Esophagus (tissue), 2 donors: ENCODE measurements around the gene PPP2R3A. TPM values are rescaled to one million over a fixed set of nuclear protein-coding genes. Genes with fewer than 3 reads are reported as not detected.
"Not testable (repeated sequence)": the region's sequence is repeated elsewhere in the genome, so short reads cannot be mapped to it uniquely, and the experiment has no call there.

Experiments used
- H3K27ac ChIP-seq, 2 donors: one replicate each; pipeline ENCODE4 v1.5.1; 2013; ENCODE audit warnings: low read depth in 2 of 2, mild to moderate bottlenecking in 2 of 2, inconsistent platforms in 1 of 2, low read length in 1 of 2, moderate library complexity in 1 of 2
- H3K27me3 ChIP-seq, 2 donors: one replicate each; pipeline ENCODE4 v1.6.1; 2013; ENCODE audit warnings: low read length in 2 of 2, control low read depth in 1 of 2, mild to moderate bottlenecking in 1 of 2; ENCODE audit not compliant: insufficient read depth in 2 of 2, control insufficient read depth in 1 of 2
- H3K36me3 ChIP-seq, 2 donors: one replicate each; pipeline ENCODE4 v1.6.1; 2013; ENCODE audit warnings: low read length in 1 of 2; ENCODE audit not compliant: control insufficient read depth in 2 of 2, insufficient read depth in 2 of 2
- H3K4me1 ChIP-seq, 2 donors: one replicate each; pipeline ENCODE4 v1.6.1; 2013; ENCODE audit warnings: low read length in 1 of 2; ENCODE audit not compliant: control insufficient read depth in 2 of 2, insufficient read depth in 2 of 2
- H3K4me3 ChIP-seq, 2 donors: one replicate each; pipeline ENCODE4 v1.5.1; 2013; ENCODE audit warnings: low read length in 2 of 2, mild to moderate bottlenecking in 2 of 2, low read depth in 1 of 2, moderate library complexity in 1 of 2
- H3K9me3 ChIP-seq, 2 donors: one replicate each; pipeline ENCODE4 v1.6.1; 2013; ENCODE audit warnings: mild to moderate bottlenecking in 2 of 2, low read depth in 1 of 2, low read length in 1 of 2, moderate library complexity in 1 of 2; ENCODE audit not compliant: control insufficient read depth in 2 of 2, insufficient read depth in 1 of 2
- WGBS, 2 donors: extraction: QIAGEN DNeasy Blood & Tissue Kit; methylation state at CpG; one replicate each; pipeline ENCODE4 v1.1.7; 2013; 5-methylcytosine and 5-hydroxymethylcytosine counted together
- polyA plus RNA-seq, 2 donors: library from polyadenylated mRNA; stranded (reverse); fragments of 200-250 nt; gene quantifications; one replicate each; pipeline ENCODE4 v1.2.3, GENCODE V29; 2013
- donor health status: healthy with polysubstance abuse.
- donor health status: Bipolar disorder and iron deficiency.

The PPP2R3A gene
- polyA plus RNA-seq, 2 donors: 2.1 to 3.5 TPM

DNA sequence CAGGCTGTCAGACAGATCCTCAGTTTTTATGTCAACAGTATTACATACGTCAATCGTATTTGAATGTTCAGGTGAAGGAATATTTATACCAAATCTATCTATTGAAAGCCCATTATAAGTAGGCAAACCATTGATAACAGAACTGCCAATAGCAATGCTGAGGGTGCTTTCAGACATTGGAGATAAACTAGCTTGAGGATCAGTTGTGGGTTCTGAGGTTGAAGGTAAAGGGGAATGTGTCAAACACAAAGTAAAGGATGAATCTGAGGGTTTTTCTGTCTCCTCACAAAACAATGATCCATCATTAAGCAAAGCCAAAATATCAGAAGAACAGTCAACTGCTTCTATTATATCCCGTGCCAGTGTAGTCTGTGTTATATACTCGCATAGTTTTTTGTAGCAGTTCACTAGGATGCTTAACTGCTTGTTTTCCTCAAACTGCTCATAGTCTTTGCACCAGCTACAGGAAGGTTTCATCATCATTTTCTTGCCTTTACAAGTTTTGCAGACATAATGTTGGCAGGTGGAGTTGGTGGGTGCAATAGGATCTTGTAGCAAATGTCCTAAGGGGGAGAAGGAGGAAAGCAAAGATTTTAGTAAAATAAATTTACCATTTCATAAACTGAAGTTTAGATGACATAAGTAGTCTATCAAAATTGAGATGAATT, 186.8 kb downstream of the PPP2R3A start:
- no peaks in the 10 kb centered on the region for H3K9me3 ChIP-seq
- H3K4me1 ChIP-seq: no peaks in the 10 kb centered on the region
- no peak overlapping the region for H3K4me3 ChIP-seq
- H3K27me3 ChIP-seq: no peaks in the 10 kb centered on the region
- H3K36me3 ChIP-seq: peaks cover 3 to 8% of the 10 kb centered on the region in 2 donors
- WGBS, 2 donors: 66 to 68% methylated on average over 4 of the region's 4 CpGs
- no peak overlapping the region for H3K27ac ChIP-seq

DNA sequence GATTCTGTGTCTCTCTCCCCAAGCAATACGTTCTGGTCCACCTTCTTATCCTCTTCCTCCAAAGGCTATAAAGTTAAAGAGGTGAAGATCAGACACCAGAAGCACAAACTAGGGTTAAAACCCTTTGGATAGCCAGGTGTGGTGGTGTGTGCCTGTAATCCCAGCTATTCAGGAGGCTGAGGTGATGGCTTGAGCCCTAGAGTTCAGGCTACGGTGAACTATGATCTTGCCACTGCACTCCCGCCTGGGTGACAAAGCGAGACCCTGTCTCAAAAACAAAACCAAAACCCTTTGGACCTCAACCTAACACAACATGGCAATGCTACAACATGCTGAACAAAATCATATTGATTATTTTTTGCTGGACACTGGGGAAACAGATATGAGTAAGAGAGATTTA, 187.4 kb downstream of the PPP2R3A start:
- Histone ChIP-seq H3K27me3 (no peaks in the 10 kb centered on the region), H3K4me3 (no peak overlapping the region), H3K27ac (no peak overlapping the region), H3K36me3 (peaks cover 3 to 6% of the 10 kb centered on the region in 2 donors), H3K9me3 (no peaks in the 10 kb centered on the region), H3K4me1 (no peaks in the 10 kb centered on the region)
- 89 to 90% methylated on average over 4 of the region's 4 CpGs for WGBS, 2 donors

DNA sequence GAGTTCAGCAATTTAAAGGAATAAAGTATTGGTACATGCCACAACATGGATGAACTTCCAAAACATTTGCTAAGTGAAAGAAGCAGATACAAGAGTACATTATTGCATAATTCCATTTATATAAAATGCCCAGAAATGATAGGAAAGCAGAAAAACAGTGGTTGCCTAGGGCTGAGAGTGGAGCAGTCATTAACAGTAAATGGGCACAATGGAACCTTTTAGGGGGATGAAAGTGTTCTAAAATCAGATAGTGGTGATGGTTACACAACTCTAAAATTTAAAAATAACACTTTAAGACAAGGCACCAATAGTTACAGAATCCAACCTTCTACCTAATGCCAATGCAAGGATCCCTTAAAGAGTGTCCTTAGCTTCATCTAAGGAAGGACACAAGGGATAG, 196.0 kb downstream of the PPP2R3A start:
- Histone ChIP-seq H3K4me1 (peaks cover 0 to 3% of the 10 kb centered on the region in 2 donors), H3K9me3 (no peaks in the 10 kb centered on the region), H3K27ac (no peak overlapping the region), H3K27me3 (no peaks in the 10 kb centered on the region), H3K36me3 (no peaks in the 10 kb centered on the region), H3K4me3 (no peak overlapping the region)

DNA sequence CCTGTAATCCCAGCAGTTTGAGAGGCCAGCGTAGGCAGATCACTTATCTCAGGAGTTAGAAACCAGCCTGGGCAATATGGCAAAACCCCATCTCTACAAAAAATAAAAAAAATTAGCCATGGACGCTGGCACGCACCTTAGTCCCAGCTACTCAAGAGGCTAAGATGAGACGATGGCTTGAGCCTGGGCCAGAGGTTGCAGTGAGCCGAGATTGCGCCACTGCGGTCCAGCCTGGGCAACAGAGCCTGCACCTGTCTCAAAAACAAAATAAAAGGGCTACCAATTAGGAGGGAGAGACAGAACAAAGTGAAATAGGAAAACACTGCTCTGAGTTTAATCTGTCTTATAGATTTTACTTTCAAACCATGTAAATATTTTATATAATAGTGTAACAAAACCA, 196.8 kb downstream of the PPP2R3A start:
- Histone ChIP-seq H3K9me3 (no peaks in the 10 kb centered on the region), H3K27me3 (no peaks in the 10 kb centered on the region), H3K4me3 (no peak overlapping the region), H3K36me3 (no peaks in the 10 kb centered on the region), H3K27ac (no peak overlapping the region), H3K4me1 (peaks cover 0 to 3% of the 10 kb centered on the region in 2 donors)
- WGBS, 2 donors: 93 to 95% methylated on average over 7 of the region's 7 CpGs

DNA sequence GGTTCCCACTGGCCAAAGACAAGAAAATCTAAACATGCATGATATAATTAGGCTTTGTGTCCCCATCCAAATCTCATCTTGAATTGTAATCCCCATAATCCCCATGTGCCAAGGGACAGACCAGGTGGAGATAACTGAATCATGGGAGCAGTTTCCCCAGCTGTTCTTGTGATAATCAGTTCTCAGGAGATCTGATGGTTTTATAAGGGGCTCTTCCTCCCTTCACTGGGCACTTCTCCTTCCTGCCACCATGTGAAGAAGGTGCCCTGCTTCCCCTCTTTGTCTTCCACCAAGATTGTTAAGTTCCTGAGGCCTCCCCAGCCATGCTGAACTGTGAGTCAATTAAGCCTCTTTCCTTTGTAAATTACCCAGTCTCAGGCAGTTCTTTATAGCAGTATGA, 198.1 kb downstream of the PPP2R3A start:
- H3K9me3 ChIP-seq, H3K4me3 ChIP-seq, H3K4me1 ChIP-seq, H3K27ac ChIP-seq, H3K36me3 ChIP-seq, H3K27me3 ChIP-seq: not testable (repeated sequence)

DNA sequence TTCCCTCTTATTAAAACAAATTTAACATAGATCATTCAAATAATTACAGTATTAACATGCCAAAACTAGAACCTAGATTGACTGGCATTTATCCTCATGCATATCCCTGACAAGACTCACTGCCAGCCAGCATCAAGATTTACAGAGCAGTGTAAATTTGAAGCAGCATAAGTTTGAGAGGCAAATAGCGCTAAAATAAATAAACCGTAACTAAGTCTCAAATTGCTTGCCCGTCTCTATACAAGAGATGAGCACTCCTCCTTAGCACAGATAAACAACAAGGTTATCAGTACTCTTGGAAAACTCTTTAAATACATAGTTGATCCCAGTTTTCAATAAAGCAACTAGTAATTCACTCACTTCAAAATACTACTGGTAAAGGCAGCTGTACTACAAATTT, 201.0 kb downstream of the PPP2R3A start:
- H3K36me3 ChIP-seq: no peaks in the 10 kb centered on the region
- H3K27ac ChIP-seq: no peak overlapping the region
- H3K4me3 ChIP-seq: no peak overlapping the region
- H3K4me1 ChIP-seq: peaks cover 0 to 3% of the 10 kb centered on the region in 2 donors
- 47 to 53% methylated on average over 3 of the region's 3 CpGs for WGBS, 2 donors
- H3K27me3 ChIP-seq: no peaks in the 10 kb centered on the region
- H3K9me3 ChIP-seq: no peaks in the 10 kb centered on the region

DNA sequence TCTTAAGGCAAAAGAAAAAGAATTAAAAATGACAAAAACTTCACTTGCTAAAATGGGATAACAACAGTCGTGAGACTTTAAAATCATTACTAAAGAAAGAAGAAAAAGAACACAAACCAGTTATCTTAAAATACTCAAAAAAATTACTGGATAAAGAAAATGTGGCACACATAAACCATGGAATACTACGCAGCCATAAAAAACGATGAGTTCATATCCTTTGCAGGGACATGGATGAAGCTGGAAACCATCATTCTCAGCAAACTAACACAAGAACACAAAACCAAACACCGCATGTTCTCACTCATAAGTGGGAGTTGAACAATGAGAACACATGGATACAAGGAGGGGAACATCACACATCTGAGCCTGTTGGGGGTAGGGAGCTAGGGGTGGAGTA, 202.7 kb downstream of the PPP2R3A start:
- WGBS, 2 donors: 96 to 97% methylated on average over 4 of the region's 4 CpGs
- H3K27ac ChIP-seq, H3K36me3 ChIP-seq, H3K4me3 ChIP-seq, H3K4me1 ChIP-seq, H3K9me3 ChIP-seq, H3K27me3 ChIP-seq: not testable (repeated sequence)

DNA sequence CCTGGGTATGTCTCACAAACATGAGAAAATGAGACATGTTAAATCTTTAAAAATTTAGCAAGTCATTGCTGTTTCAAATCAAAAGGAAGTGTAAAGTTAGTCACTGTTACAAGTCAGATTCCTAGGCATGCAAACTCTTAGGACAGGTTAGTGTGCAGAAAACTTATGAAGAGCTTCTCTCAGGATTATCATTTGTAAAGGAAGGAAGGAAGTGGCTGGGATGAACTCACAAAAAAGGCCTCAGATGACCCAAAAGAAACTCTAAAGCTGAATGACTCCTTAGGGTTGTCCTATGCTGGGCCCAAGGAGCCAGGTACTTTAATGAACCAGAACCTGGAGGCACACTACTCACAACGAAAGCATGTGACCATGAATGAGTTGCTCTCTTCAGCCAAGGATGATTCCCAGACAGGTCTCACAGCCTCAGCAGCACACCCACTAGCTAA, 205.6 kb downstream of the PPP2R3A start:
- Histone ChIP-seq H3K27ac (peak overlapping the region in 1 of 2 donors; percentile 24), H3K36me3 (no peaks in the 10 kb centered on the region), H3K27me3 (no peaks in the 10 kb centered on the region), H3K9me3 (no peaks in the 10 kb centered on the region), H3K4me1 (peaks cover 0 to 2% of the 10 kb centered on the region in 2 donors), H3K4me3 (no peak overlapping the region)
- WGBS, 2 donors: 29 to 53% methylated on average over 1 of the region's 1 CpG

DNA sequence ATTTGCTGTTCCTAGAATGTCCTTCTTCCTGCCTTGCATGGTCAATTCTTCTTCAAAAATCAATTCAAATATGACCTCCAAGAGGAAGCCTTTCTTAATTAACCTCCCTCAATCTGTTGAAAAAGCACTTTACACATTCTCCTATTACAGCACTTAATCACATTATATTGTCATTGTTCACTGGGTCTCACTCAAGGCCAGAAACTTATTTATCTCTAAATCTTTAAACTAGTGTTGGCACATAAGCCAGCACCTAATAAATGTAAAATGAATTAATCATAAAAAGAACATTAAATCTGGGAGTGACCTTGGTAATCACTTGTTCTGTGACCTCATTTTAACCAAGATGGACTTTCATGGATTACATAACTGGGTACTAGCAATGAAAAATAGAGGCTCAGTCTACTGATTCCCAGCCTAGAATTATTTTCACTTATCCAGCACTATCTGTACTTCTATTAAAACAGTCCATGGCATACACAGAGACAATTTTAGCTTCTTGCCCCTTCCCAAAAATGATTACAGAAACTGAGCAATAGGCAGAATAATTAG, 208.5 kb downstream of the PPP2R3A start:
- Histone ChIP-seq H3K4me1 (peaks cover 0 to 2% of the 10 kb centered on the region in 2 donors), H3K27me3 (no peaks in the 10 kb centered on the region)

DNA sequence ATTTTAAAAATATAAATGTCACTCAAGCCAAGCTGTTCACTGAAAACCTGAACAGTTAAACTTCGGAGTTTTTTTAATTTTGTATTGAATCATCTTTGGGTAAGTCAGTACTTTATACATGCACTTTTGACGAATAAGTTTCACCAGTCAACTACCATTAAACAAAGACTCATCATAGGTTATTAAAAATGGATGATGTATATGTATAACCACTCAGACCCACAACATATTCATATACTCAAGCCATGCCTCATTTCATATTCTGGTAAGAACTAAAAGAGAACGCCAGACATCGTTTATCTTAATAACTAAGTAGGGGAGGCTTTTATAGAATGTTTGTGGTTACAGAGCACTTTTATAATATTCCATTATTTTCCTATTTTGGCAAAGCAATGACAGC, 212.3 kb downstream of the PPP2R3A start:
- Histone ChIP-seq H3K9me3 (no peaks in the 10 kb centered on the region), H3K4me1 (peaks cover 0 to 3% of the 10 kb centered on the region in 2 donors), H3K4me3 (no peak overlapping the region), H3K27ac (no peak overlapping the region), H3K27me3 (no peaks in the 10 kb centered on the region), H3K36me3 (no peaks in the 10 kb centered on the region)
- WGBS, 2 donors: 48 to 54% methylated on average over 4 of the region's 4 CpGs

More for the DNA sequence above, 208.5 kb downstream of the PPP2R3A start:
- Histone ChIP-seq H3K27ac (no peak overlapping the region), H3K9me3 (no peaks in the 10 kb centered on the region), H3K36me3 (no peaks in the 10 kb centered on the region), H3K4me3 (no peak overlapping the region)
